GM21723 (cell line): ENCODE data around the gene AFG1L.
"Not testable (repeated sequence)": the region's sequence is repeated elsewhere in the genome, so short reads cannot be mapped to it uniquely, and the experiment has no call there.

Experiments used
- ATAC-seq: cut with Tn5 transposase; IDR thresholded peaks from one replicate; pipeline ENCODE4 v1.9.1; 2021; ENCODE audit warnings: mild to moderate bottlenecking, moderate library complexity; ENCODE audit not compliant: unreplicated experiment

Gene AFG1L

DNA sequence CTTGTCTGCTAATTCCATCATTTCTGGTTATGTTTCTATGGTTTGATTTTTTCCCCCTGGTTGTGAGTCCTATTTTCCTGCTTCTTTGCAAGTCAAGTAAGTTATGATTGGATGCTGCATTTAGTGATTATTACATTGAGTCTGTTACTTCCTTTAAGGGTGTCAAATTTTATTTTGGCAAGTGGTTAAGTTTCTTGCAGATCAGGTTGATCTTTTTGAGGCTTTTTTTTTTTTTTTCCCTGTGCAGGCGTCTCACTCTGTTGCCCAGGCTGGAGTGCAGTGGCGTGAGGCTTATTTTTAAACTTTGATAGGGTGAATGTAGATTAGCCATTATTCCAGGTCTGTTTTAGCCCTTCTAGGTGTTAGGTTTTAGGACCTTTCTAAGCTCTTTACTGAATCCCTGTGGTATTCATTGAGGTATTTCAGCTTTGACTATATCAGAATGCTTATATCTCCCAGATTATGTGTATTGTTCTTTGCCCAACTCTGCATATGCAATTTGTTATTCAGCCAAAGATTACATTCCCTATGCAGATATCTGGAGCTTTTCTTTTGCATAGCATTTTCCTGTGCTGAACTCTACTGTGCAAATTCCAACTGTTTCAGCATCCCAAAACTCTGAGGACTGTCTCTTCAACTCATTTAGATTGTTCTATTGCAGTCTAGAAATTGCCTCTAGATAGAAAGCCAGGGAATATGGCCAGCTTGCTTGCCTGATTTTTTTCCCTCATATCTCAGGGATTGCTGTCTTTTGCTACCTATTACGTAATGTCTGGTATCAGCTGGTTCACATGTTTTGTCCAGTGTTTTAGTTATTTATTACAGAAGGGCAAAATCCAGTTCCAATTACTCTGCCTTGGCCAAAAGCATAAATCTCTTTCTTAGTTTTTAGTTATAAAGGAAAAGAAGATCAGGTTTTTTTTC lies 113.3 kb downstream of the AFG1L start:
- no peak for ATAC-seq

DNA sequence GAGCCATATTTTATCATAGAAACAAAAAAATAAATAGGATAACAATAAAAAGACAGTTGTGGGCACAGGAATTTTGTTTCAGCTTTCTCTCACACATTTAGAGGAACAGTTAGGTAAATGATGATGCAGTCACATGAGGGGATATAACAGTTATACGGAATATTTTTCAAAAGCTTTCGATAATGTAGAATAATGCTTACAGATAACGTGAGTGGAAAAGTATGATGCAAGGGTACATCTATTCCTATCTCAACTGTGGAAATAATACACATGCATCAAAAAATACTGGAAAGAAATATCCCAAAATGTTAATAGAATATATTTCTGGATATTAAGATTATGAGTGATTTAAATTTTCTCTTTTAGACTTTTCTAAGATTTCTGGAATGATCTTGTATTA lies 114.0 kb downstream of the AFG1L start:
- ATAC-seq = no peak

DNA sequence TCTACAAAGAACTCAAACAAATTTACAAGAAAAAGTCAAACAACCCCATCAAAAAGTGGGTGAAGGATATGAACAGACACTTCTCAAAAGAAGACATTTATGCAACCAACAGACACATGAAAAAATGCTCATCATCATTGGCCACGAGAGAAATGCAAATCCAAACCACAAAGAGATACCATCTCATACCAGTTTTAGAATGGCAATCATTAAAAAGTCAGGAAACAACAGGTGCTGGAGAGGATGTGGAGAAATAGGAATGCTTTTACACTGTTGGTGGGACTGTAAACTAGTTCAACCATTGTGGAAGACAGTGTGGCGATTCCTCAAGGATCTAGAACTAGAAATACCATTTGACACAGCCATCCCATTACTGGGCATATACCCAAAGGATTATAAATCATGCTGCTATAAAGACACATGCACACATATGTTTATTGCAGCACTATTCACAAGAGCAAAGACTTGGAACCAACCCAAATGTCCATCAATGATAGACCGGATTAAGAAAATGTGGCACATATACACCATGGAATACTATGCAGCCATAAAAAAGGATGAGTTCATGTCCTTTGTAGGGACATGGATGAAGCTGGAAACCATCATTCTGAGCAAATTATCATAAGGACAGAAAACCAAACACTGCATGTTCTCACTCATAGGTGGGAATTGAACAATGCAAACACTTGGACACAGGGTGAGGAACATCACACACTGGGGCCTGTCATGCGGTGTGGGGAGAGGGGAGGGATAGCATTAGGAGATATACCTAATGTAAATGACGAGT lies 121.4 kb downstream of the AFG1L start:
- ATAC-seq = not testable (repeated sequence)

DNA sequence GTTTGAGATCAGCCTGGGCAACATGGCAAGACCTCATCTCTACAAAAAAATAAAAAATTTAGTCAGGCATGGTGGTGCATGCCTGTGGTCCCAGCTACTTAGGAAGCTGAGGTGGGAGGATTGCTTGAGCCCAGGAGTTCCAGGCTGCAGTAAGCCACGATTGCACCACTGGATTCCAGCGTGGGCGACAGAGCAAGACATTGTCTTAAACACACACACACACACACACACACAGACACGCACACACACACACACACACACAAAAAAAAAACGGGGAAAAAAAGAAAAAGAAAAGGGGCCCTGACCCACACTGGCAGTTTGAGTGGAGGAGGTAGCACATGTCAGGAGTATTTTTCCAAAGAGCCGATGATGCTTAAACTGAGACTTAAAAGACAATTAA lies 122.2 kb downstream of the AFG1L start:
- ATAC-seq = no peak

DNA sequence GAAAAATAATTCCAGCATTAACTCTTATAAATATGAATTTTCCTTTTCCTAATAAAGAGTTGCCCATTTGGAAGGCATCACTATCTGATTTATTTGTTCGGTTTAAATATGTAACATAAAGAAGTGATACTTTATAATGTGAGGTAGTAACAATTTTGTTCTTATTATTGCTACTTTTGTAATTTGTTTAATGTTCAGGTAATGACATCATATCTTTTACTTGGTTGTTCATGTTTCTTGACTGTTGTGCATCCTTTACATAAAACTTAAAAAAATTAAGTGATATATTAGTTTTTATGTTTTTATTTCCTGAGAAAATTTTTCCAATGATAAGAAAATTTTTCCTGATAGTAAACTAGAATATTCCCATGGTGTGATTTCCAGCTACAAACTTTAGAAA lies 124.6 kb downstream of the AFG1L start:
- ATAC-seq = no peak

DNA sequence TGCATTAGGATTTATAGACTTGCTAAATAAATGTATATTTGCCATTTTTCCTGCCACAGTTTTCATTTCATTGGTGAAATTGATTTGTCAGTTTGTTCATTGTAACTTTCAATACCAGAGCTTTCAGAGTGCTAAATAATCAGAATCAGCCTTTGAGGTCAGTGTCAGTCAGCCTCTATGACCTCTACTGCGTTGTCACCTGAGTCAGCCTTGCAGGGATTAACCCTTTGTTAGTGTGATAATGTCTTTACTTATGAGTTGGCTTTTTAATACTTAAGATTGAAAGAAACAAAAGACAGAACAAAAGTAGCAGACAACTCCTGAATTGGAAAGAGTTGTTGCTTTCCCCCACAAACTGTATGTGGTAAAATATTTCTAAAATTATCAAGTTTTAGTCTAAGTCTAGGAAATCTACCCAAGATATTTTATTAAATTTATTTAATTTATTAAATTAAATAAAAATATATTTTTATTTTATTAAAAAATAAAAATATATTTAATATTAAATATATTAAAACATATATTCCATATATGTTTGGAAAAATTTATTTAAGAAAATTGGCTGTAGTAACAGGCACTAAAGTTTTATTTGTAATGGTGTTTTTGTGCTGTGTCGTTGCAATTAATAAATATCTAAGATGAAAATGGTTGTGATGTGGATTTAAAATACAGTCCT lies 125.2 kb downstream of the AFG1L start:
- no peak for ATAC-seq

DNA sequence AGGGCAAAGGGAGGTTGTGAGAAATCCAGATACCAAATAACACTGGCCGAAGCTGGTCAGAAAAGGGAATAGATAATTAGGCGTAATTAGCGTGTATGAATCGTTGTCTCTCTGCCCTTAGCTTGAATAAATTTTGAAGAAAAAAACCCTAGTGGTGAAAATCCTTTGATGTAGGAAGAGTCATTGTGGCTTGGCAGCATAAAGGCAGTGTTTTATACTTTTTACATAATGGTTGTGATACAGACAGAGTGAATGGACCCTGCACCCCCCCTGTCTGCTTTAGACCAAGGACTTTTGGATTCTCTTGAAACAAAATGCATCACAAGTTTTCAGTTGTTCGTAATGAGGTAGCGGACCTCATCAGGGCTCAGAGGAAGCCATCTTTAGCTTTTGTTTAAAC lies 126.5 kb downstream of the AFG1L start:
- no peak for ATAC-seq

DNA sequence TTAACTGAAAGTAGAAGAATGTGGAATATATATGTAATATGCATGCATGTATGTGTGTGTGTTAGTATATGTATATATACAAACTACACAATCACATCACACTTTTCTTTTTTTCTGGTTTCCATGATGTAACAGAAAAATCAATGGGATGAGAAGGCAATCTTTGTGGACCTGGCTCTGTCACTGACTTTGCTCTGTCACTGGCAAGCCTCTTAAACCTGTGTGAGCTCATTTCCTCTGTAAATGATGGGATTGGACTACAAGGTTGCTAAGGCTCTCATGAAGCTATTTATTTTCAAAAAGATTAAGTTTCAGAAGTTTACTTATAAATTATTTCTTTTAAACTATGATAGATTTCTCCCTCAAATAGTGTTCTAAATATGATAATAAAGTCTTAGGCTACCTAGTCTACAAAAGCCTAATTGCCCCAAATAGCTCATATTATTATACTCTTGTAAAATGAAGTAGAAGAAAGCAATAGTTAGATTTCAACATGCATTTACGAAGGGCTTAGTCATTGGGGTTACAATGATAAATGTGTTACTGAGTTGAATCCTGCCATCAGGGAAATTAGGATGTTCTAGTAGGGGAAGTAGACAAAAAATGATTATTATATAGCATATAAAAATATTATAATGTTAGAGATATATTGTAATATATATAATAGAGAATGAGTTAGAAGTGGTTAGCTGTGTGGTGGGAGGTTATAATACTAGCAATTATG lies 129.3 kb downstream of the AFG1L start:
- ATAC-seq = no peak

DNA sequence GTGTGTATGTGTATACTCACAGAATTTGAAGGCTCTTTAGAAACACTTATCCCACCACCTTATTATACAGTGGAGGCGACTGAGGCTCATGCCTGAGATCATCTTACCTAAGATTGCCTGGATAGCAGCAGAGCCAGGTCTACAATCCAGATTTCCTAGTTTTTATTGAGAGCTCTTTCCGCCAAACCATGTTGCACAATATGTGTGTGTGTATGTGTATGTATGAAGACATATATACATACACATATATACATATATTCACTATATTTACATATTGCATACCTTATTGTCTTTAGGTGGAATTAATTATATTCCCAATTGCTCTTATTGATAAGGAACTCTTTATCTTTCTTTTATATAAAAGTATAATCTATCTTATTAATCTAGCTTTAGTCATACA lies 130.6 kb downstream of the AFG1L start:
- ATAC-seq = no peak

DNA sequence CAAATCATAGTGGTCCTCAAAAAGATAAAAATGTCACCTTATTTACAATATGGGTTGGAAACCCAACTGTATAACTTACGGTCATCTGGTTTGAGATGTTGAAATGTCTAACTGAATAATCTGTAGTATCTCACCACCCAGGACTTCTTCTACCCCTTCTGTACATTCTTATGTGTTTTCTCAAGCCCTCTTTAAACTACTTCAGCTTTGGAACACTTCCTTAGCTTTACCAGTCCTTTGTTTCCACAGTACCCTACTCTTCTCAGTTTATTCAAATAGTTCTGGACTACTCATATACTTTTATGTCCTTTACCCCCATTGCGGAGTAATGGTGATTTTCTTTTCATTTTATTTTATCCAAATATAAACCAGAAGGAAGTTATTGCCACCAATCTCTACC lies 137.3 kb downstream of the AFG1L start:
- no peak for ATAC-seq

DNA sequence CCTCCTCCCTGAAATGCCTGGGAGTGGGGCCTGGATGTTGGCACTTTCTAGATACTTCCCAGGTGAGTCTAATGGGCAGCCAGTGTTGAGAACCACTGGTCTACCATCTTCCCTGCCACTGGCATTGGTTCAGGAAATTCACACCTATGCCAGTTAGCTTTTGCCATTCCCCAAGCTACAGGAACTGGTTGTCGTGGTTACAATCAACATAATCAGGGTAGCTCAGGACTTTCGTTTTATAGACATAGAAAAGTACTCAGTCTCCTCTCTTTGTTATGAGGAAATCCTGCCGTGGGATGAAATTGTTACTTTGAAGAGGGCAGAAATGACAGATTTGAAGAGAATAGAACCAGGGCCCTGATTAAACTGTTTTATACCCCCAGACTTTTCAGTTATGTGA lies 137.9 kb downstream of the AFG1L start:
- no peak for ATAC-seq

DNA sequence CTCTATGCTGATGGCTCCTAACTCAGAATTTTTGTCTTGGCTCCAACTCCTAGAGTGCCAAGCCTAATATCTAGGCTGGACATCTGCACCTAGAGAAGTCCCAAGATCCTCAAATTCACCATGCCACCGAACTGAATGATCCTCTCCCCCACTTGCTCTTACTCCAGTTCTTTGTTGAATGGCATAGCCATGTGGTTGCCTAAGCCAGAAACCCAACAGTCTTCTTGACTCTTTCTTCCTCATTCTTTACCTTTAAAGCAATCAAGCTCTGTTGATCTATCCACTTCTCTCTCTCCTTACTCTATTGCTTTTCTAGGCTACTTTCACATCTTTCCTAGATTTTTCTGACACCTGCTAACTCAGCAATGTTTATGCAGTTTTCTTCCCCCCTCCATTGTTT lies 139.4 kb downstream of the AFG1L start:
- no peak for ATAC-seq

DNA sequence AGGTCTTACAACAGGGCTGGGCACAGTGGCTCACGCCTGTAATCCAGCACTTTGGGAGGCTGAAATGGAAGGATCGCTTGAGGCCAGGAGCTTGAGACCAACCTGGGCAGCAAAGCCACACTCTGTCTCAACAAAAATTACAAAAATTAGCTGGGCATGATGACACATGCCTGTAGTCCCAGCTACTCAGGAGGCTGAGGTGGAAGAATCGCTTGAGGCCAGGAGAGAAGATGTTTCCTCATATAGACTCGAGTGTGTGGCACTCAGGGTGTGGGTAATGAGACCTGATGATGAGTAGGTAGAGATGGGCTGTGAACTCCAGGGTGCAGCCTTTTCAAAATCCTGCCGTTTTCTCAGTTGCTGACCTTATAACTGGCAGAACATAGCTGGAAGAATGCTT lies 140.5 kb downstream of the AFG1L start:
- ATAC-seq = no peak

DNA sequence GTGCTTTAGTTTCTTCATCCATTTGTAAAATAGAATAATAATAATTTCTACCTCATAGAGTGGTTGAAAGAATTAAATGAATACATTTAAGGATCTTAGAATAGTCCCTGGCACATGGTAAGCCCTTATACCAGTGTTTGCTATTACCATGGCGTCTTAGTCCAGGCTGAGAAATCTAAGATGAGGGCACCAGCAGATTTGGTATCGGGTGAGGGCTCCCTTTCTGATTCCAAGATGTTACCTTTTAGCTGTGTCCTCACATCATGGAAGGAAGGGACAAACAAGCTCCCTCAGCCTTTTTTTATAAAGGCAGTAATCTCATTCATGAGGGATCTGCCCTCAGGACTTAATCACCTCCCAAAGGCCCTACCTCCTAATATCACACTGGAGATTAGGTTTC lies 141.9 kb downstream of the AFG1L start:
- no peak for ATAC-seq

DNA sequence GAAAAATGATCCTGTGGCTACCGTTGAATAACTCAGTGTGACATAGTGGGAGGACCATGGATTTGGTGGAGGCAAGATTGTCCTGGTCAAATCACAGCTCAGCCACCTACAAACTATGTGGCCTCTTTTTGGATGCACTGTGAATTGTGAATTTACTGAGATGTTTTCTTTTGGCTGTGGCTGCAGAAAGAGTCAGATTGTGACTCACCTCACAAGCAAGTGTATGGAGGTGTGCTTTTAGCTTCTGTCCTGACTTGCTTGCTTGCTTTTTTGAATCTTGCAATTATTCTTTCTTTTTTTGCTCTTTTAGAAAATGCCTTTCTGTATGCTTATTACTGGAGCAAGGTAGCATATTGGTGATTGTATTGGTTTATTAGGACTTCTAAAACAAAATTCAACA lies 143.0 kb downstream of the AFG1L start:
- no peak for ATAC-seq

DNA sequence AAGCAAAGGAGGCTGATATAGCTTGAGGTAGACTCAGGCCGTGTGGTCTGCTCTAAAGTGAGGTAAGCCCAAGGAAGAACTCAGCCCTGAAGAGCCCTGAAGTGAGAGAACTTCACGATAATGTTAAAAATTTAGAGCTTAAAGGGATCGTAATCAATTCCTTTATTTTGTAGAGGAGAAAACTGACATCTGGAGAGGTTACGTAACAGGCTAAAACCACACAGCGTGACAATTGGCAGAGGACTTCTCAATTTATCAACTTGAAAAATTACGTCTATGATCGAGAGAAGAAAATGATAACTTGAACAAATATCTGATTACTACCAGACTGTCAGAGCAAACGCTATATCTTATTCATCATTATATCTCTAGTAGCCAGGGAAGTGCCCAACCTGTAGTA lies 144.1 kb downstream of the AFG1L start:
- no peak for ATAC-seq

DNA sequence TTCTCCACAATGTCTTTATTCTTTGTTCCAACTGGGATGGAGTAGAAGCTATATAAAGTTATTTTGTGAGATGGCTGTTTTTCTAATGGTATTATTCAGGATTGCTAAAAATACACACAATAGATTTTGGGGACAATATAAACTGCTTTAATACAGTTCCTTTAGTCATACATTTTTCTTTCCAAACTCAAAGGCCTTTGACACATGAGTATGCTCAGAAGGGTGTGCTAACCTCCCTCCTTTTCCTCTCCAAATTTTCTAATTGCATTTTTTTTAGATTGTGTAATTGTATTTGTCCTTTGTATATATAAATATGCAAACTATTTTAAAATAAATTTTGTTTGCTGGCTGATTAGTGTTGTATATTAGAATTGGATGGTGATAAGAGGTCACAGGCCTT lies 146.3 kb downstream of the AFG1L start:
- no peak for ATAC-seq

DNA sequence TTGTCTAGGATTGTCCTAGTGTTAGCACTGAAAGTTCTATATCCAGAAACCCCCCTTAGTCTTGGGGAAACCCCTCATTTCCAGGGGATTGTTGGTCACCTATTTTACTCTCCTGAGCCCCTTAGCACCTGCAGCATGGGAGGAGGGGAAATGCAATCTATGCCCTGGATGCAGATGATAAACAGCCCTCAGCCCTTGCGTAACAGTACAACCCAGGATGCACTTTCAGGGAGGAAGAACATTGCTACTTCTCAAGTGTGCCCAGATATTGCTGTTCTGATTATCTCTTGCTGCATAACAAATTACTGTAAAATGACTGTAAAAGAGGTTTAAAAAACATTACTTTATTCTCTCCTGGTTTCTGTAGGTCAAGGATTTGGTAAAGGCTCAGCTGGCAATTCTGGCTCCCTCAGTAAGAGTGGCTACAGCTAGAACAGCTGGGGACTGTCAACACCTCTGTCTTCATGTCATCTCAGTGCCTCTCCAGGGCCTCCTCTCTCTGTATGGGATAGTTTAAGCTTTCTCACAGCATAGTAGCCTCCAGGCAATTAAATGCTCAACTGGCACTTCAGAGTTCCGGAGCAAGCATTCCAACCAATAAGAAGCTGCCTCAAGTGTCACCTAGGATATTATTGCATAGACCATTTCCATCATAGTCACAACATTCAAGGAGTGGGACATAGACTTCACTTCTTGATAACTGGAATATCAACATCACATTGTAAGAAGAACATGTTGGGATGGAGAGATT lies 148.1 kb downstream of the AFG1L start:
- ATAC-seq = no peak

DNA sequence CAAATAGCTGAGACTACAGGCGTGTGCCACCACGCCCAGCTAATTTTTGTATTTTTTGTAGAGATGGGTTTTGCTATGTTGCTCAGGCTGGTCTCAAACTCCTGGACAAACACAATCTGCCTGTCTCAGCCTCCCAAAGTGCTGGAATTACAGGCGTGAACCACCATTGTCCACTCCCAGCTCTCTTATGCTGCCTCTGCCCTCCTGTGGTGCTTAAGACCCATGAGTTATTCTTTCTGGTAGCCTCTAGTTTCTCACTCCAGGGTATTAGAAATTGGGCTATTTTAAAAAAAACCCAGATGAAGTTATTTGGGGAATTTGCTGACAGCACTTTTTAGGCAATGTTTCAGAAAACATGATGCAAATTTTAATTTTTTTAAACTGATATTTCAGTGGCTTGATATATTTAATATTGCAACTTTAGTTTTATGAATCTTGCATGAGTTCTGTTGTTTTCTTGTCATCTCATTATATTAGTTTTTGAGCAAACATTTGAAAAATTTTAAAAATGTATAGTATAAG lies 151.8 kb downstream of the AFG1L start:
- no peak for ATAC-seq

DNA sequence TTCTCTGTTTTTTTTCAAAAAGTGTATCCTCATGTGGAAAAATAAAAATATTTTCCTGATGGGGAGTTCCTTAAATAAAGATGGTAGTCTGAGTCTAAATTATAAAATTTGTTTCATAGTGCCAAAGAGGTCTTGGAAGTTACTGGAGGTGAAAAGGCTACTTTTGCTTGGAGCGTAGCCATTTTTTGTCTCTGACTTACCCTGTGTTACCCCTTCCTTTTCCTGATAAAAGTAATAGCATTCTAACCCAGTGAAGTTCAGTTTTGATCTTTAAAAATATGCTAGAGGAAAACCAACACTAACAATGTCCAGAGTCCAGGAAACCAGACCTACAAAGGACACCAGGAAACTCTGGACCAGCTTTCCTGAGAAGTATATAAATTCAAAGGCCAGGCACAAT lies 153.6 kb downstream of the AFG1L start:
- ATAC-seq = no peak
